ENCODE measurements around the gene CALHM2. TPM values are rescaled to one million over a fixed set of nuclear protein-coding genes. Genes with fewer than 3 reads are reported as not detected.

Gene CALHM2
- total and polyA plus RNA-seq, 2 donors (not counting 1 experiment from before 2014, with no cell fraction given) = 16.3 to 42.8 TPM

- H3K4me2 ChIP-seq (replicated peaks; ENCODE audit: low read depth, low read length, poor library complexity, severe bottlenecking) = peak within 1 kb of the TSS; percentile 86
- intact Hi-C loops (cut with micrococcal nuclease) = loop anchor here (5.0 kb wide), 1 partner anchor 99 kb away; no protein-coding TSS in a partner anchor
- Mint-ChIP-seq H3K27me3 (peaks cover 49% of the 10 kb centered on the region), H3K27ac (no peak within 1 kb of the TSS), H3K9me3 (ENCODE audit: insufficient read depth) (no peaks in the 10 kb centered on the region), H3K4me1 (peaks cover 34% of the 10 kb centered on the region), H3K4me3 (peak within 1 kb of the TSS; percentile 84)
- H3K4me1 ChIP-seq (ENCODE audit: control insufficient read depth in 2 of 2, insufficient read depth in 2 of 2, low read length in 2 of 2) = peaks cover 25 to 26% of the 10 kb centered on the region in 2 donors
- ChIA-PET CTCF (interaction anchor here (1.1 to 12.2 kb wide), 4 partner anchors 8 to 193 kb away, joined by 3 to 345 read pairs (median 6); no protein-coding TSS in a partner anchor), POLR2A (no interaction called here)
- WGBS (ENCODE audit: insufficient coverage) = 5% methylated on average over 65 of the region's 65 CpGs
- no peaks in the 10 kb centered on the region for H3K36me3 ChIP-seq (replicated peaks in 1 of 2; ENCODE audit: control extremely low read depth in 1 of 2, control insufficient read depth in 1 of 2, extremely low read depth in 1 of 2, insufficient read depth in 2 of 2, low read length in 1 of 2)
- peaks cover 0 to 2% (median 0%) of the 10 kb centered on the region in 3 donors for H3K9me3 ChIP-seq (ENCODE audit: control extremely low read depth in 1 of 3, control insufficient read depth in 2 of 3, insufficient read depth in 1 of 3, low read length in 2 of 3)
- DNase-seq (peak; percentile 55), ATAC-seq (ENCODE audit: low read depth) (no peak)
- peak within 1 kb of the TSS; percentile 56 for H2AFZ ChIP-seq (ENCODE audit: insufficient read depth, low read depth, low read length, poor library complexity, severe bottlenecking)
- H3K79me2 ChIP-seq (ENCODE audit: control insufficient read depth, insufficient read depth, low read length) = no peaks in the 10 kb centered on the region
- peaks cover 0 to 40% (median 25%) of the 10 kb centered on the region in 4 experiments for H3K27me3 ChIP-seq (replicated peaks in 1 of 4; ENCODE audit: control extremely low read depth in 1 of 4, control insufficient read depth in 3 of 4, insufficient read depth in 4 of 4, low read length in 3 of 4)
- no peaks in the 10 kb centered on the region for H4K20me1 ChIP-seq (ENCODE audit: control insufficient read depth, insufficient read depth, low read length, poor library complexity, severe bottlenecking)
- peak within 1 kb of the TSS; percentile 54 for H3K9ac ChIP-seq (ENCODE audit: low read length)
- H3K4me3 ChIP-seq (ENCODE audit: control extremely low read depth in 1 of 5, extremely low read depth in 1 of 5, insufficient read depth in 1 of 5, low read depth in 2 of 5, low read length in 4 of 5) = peak within 1 kb of the TSS in 4 of 5 experiments; percentile 28 to 57 (median 45)
- no peak within 1 kb of the TSS for H3K27ac ChIP-seq (ENCODE audit: low read length in 2 of 2)
- TF ChIP-seq CTCF (IDR thresholded peaks at IDR 0.05) = no peak
- TF ChIP-seq EZH2 (IDR thresholded peaks at IDR 0.05; ENCODE audit: borderline replicate concordance, insufficient read depth, low read depth, low read length, poor library complexity, severe bottlenecking) = no peak
Measured at GRCh38 chr10:103493362-103493915, 41.3 kb upstream of the CALHM2 start, which contains the start of gene NEURL1. Gene NEURL1 (plus strand): TSS chr10:103493705. CDS start chr10:103494388, 683 bp downstream.

GRCh38 chr10:103492655-103493261 is 40.6 kb upstream of the CALHM2 start:
- no peak overlapping the region for H2AFZ ChIP-seq (ENCODE audit: insufficient read depth, low read depth, low read length, poor library complexity, severe bottlenecking)
- H3K4me3 ChIP-seq (ENCODE audit: control extremely low read depth in 1 of 5, extremely low read depth in 1 of 5, insufficient read depth in 1 of 5, low read depth in 2 of 5, low read length in 4 of 5) = peak overlapping the region in 1 of 5 experiments; percentile 57
- H3K36me3 ChIP-seq (replicated peaks in 1 of 2; ENCODE audit: control extremely low read depth in 1 of 2, control insufficient read depth in 1 of 2, extremely low read depth in 1 of 2, insufficient read depth in 2 of 2, low read length in 1 of 2) = no peaks in the 10 kb centered on the region
- H3K4me2 ChIP-seq (replicated peaks; ENCODE audit: low read depth, low read length, poor library complexity, severe bottlenecking) = peak overlapping the region; percentile 86
- Mint-ChIP-seq H3K27me3 (peaks cover 48% of the 10 kb centered on the region), H3K9me3 (ENCODE audit: insufficient read depth) (no peaks in the 10 kb centered on the region), H3K4me1 (peaks cover 34% of the 10 kb centered on the region), H3K27ac (no peak overlapping the region), H3K4me3 (peak overlapping the region; percentile 84)
- peaks cover 0 to 39% (median 25%) of the 10 kb centered on the region in 4 experiments for H3K27me3 ChIP-seq (replicated peaks in 1 of 4; ENCODE audit: control extremely low read depth in 1 of 4, control insufficient read depth in 3 of 4, insufficient read depth in 4 of 4, low read length in 3 of 4)
- intact Hi-C loops (cut with micrococcal nuclease) = loop anchor here (5.0 kb wide), 1 partner anchor 100 kb away; no protein-coding TSS in a partner anchor
- ChIA-PET POLR2A (no interaction called here), CTCF (interaction anchor here (0.7 to 12.2 kb wide), 5 partner anchors 7 to 193 kb away, joined by 3 to 345 read pairs (median 6); no protein-coding TSS in a partner anchor)
- H3K27ac ChIP-seq (ENCODE audit: low read length in 2 of 2) = no peak overlapping the region
- DNase-seq = no peak
- peaks cover 25 to 26% of the 10 kb centered on the region in 2 donors for H3K4me1 ChIP-seq (ENCODE audit: control insufficient read depth in 2 of 2, insufficient read depth in 2 of 2, low read length in 2 of 2)
- H4K20me1 ChIP-seq (ENCODE audit: control insufficient read depth, insufficient read depth, low read length, poor library complexity, severe bottlenecking) = no peaks in the 10 kb centered on the region
- no peak for ATAC-seq (ENCODE audit: low read depth)
- TF ChIP-seq CTCF (IDR thresholded peaks at IDR 0.05) = no peak
- no peak for TF ChIP-seq EZH2 (IDR thresholded peaks at IDR 0.05; ENCODE audit: borderline replicate concordance, insufficient read depth, low read depth, low read length, poor library complexity, severe bottlenecking)
- 72% methylated on average over 5 of the region's 5 CpGs for WGBS (ENCODE audit: insufficient coverage)
- H3K79me2 ChIP-seq (ENCODE audit: control insufficient read depth, insufficient read depth, low read length) = no peaks in the 10 kb centered on the region
- no peak overlapping the region for H3K9ac ChIP-seq (ENCODE audit: low read length)
- peaks cover 0 to 2% (median 0%) of the 10 kb centered on the region in 3 donors for H3K9me3 ChIP-seq (ENCODE audit: control extremely low read depth in 1 of 3, control insufficient read depth in 2 of 3, insufficient read depth in 1 of 3, low read length in 2 of 3)

All from B cell (primary cell).